NCI-H1694 (cell line): ENCODE data around the gene ARHGEF7.

Source experiments
- DNase-seq: peaks from one replicate; lab custom pipeline; 2025; lab: John Stamatoyannopoulos, UW

The ARHGEF7 gene

GRCh38 chr13:111347438-111347837 is 232.3 kb downstream of the ARHGEF7 start:
- DNase-seq = no peak

- no peak for DNase-seq
Observed at GRCh38 chr13:111353508-111353907, 238.4 kb downstream of the ARHGEF7 start.

- DNase-seq = no peak
Observed at GRCh38 chr13:111354789-111355188, 239.7 kb downstream of the ARHGEF7 start.
